ENCODE measurements around the gene SYCP3. TPM values are rescaled to one million over a fixed set of nuclear protein-coding genes. Genes with fewer than 3 reads are reported as not detected.

SYCP3 gene
- total and polyA plus RNA-seq, 2 of the 13 experiments (the other 11 are each of a cell fraction or from before 2014, with no cell fraction given), result not detected

DNA sequence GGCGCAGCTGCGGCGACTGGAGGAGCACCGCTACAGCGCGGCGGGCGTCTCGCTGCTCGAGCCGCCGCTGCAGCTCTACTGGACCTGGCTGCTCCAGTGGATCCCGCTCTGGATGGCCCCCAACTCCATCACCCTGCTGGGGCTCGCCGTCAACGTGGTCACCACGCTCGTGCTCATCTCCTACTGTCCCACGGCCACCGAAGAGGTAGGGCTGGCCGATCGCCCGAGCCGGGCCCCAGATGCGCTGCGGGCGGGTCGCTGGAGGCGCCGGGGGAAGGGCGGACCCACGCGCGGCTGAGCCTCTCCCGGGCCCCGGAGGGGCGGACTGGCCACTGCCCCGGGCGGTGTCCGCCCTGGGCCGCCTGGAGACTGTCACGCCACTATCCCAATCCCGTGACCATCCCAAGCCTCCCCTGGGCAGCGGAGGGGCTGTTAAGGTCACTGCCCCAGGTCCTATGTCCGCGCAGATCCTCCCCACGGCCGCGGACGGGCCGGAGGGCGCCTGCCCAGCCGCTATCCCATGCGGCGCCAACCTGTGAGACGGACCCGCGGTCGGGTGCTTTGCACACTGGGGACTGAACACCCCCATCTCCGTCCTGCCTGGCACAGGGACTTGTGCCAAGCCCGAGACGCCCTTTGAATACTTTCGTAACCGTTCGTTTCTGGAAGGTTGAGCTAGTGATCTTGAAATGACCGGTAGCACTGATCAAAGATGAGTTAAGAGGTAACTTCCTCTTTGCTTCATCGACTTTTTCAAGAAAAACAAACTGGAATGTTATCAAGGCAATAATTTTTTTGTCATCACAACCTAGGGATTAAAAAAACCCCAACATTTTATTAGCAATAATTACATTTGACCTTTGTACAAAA is 41.1 kb downstream of the SYCP3 start (continued):
- TF ChIP-seq, protein P1, sequence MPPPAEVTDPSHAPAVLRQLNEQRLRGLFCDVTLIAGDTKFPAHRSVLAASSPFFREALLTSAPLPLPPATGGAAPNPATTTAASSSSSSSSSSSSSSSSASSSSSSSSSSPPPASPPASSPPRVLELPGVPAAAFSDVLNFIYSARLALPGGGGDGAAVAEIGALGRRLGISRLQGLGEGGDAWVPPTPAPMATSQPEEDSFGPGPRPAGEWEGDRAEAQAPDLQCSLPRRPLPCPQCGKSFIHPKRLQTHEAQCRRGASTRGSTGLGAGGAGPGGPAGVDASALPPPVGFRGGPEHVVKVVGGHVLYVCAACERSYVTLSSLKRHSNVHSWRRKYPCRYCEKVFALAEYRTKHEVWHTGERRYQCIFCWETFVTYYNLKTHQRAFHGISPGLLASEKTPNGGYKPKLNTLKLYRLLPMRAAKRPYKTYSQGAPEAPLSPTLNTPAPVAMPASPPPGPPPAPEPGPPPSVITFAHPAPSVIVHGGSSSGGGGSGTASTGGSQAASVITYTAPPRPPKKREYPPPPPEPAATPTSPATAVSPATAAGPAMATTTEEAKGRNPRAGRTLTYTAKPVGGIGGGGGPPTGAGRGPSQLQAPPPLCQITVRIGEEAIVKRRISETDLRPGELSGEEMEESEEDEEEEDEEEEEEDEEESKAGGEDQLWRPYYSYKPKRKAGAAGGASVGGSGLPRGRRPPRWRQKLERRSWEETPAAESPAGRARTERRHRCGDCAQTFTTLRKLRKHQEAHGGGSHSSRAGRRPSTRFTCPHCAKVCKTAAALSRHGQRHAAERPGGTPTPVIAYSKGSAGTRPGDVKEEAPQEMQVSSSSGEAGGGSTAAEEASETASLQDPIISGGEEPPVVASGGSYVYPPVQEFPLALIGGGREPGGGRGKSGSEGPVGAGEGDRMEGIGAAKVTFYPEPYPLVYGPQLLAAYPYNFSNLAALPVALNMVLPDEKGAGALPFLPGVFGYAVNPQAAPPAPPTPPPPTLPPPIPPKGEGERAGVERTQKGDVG (CRISPR knock-in tag; IDR thresholded peaks at IDR 0.05; ENCODE audit: borderline replicate concordance), result no peak
- TF ChIP-seq MEIS1 (CRISPR knock-in tag; IDR thresholded peaks at IDR 0.05; ENCODE audit: borderline replicate concordance) (no peak), CENPT (CRISPR knock-in tag; IDR thresholded peaks at IDR 0.05; ENCODE audit: low read depth) (no peak), ZFAT (CRISPR knock-in tag; conservative IDR thresholded peaks at IDR 0.05) (no peak), ZNF678 (CRISPR knock-in tag; IDR thresholded peaks at IDR 0.05) (no peak), ZNF713 (CRISPR knock-in tag; IDR thresholded peaks at IDR 0.05) (no peak), ZNF33B (CRISPR knock-in tag; IDR thresholded peaks at IDR 0.05) (no peak), NFIC (IDR thresholded peaks at IDR 0.05; ENCODE audit: low read length) (no peak), HOXA9 (CRISPR knock-in tag; IDR thresholded peaks at IDR 0.05; ENCODE audit: borderline replicate concordance) (no peak)
- TF ChIP-seq, protein P2, sequence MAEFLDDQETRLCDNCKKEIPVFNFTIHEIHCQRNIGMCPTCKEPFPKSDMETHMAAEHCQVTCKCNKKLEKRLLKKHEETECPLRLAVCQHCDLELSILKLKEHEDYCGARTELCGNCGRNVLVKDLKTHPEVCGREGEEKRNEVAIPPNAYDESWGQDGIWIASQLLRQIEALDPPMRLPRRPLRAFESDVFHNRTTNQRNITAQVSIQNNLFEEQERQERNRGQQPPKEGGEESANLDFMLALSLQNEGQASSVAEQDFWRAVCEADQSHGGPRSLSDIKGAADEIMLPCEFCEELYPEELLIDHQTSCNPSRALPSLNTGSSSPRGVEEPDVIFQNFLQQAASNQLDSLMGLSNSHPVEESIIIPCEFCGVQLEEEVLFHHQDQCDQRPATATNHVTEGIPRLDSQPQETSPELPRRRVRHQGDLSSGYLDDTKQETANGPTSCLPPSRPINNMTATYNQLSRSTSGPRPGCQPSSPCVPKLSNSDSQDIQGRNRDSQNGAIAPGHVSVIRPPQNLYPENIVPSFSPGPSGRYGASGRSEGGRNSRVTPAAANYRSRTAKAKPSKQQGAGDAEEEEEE (CRISPR knock-in tag; IDR thresholded peaks at IDR 0.05; ENCODE audit: borderline replicate concordance), result no peak
- TF ChIP-seq, protein P3, sequence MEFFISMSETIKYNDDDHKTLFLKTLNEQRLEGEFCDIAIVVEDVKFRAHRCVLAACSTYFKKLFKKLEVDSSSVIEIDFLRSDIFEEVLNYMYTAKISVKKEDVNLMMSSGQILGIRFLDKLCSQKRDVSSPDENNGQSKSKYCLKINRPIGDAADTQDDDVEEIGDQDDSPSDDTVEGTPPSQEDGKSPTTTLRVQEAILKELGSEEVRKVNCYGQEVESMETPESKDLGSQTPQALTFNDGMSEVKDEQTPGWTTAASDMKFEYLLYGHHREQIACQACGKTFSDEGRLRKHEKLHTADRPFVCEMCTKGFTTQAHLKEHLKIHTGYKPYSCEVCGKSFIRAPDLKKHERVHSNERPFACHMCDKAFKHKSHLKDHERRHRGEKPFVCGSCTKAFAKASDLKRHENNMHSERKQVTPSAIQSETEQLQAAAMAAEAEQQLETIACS (CRISPR knock-in tag; IDR thresholded peaks at IDR 0.05), result no peak
- TF ChIP-seq, protein P4, sequence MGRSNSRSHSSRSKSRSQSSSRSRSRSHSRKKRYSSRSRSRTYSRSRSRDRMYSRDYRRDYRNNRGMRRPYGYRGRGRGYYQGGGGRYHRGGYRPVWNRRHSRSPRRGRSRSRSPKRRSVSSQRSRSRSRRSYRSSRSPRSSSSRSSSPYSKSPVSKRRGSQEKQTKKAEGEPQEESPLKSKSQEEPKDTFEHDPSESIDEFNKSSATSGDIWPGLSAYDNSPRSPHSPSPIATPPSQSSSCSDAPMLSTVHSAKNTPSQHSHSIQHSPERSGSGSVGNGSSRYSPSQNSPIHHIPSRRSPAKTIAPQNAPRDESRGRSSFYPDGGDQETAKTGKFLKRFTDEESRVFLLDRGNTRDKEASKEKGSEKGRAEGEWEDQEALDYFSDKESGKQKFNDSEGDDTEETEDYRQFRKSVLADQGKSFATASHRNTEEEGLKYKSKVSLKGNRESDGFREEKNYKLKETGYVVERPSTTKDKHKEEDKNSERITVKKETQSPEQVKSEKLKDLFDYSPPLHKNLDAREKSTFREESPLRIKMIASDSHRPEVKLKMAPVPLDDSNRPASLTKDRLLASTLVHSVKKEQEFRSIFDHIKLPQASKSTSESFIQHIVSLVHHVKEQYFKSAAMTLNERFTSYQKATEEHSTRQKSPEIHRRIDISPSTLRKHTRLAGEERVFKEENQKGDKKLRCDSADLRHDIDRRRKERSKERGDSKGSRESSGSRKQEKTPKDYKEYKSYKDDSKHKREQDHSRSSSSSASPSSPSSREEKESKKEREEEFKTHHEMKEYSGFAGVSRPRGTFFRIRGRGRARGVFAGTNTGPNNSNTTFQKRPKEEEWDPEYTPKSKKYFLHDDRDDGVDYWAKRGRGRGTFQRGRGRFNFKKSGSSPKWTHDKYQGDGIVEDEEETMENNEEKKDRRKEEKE (IDR thresholded peaks at IDR 0.05), result no peak
- TF ChIP-seq, protein P5, sequence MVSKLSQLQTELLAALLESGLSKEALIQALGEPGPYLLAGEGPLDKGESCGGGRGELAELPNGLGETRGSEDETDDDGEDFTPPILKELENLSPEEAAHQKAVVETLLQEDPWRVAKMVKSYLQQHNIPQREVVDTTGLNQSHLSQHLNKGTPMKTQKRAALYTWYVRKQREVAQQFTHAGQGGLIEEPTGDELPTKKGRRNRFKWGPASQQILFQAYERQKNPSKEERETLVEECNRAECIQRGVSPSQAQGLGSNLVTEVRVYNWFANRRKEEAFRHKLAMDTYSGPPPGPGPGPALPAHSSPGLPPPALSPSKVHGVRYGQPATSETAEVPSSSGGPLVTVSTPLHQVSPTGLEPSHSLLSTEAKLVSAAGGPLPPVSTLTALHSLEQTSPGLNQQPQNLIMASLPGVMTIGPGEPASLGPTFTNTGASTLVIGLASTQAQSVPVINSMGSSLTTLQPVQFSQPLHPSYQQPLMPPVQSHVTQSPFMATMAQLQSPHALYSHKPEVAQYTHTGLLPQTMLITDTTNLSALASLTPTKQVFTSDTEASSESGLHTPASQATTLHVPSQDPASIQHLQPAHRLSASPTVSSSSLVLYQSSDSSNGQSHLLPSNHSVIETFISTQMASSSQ (IDR thresholded peaks at IDR 0.05; ENCODE audit: low read depth), result no peak
- TF ChIP-seq, protein P5 (CRISPR knock-in tag; IDR thresholded peaks at IDR 0.05; ENCODE audit: borderline replicate concordance), result no peak
